Mononuclear cell (primary cell): ENCODE data around the gene LIN7A. TPM values are rescaled to one million over a fixed set of nuclear protein-coding genes. Genes with fewer than 3 reads are reported as not detected.

Experiments used
- H3K27me3 ChIP-seq: 2 replicates; pipeline ENCODE4 v1.6.0; 2011; ENCODE audit warnings: low read length, control low read depth; ENCODE audit not compliant: insufficient read depth
- H3K4me1 ChIP-seq: 2 replicates; pipeline ENCODE4 v1.5.1; 2011; ENCODE audit warnings: mild to moderate bottlenecking, low read length, control low read depth; ENCODE audit not compliant: insufficient read depth
- H3K4me3 ChIP-seq: 2 replicates; pipeline ENCODE4 v1.5.1; 2011; ENCODE audit warnings: mild to moderate bottlenecking, low read length, moderate library complexity
- H3K9me3 ChIP-seq: 2 replicates; pipeline ENCODE4 v1.5.1; 2011; ENCODE audit warnings: low read depth, mild to moderate bottlenecking, control low read depth, low read length
- total RNA-seq: library from RNA; depleted of rRNA; stranded (reverse); fragments of >200 nt; gene quantifications from one replicate; pipeline ENCODE4 v1.2.3, GENCODE V29; 2012

LIN7A gene
- total RNA-seq, result 6.1 TPM

GRCh38 chr12:80937391-80938238, at the start of gene LIN7A:
Gene LIN7A (minus strand): TSS chr12:80937934. CDS start chr12:80937722, 212 bp downstream.
- Histone ChIP-seq H3K9me3 (no peaks in the 10 kb centered on the region), H3K27me3 (no peaks in the 10 kb centered on the region), H3K4me3 (peak within 1 kb of the TSS; percentile 53), H3K4me1 (peaks cover 38% of the 10 kb centered on the region)

- Histone ChIP-seq H3K9me3 (no peaks in the 10 kb centered on the region), H3K27me3 (no peaks in the 10 kb centered on the region)
Measured at GRCh38 chr12:80986224-80986623, 48.5 kb upstream of the LIN7A start.

GRCh38 chr12:80979816-80980215, 42.1 kb upstream of the LIN7A start:
- H3K4me3 ChIP-seq, result no peak overlapping the region
- H3K9me3 ChIP-seq, result no peaks in the 10 kb centered on the region
- no peaks in the 10 kb centered on the region for H3K27me3 ChIP-seq
- no peaks in the 10 kb centered on the region for H3K4me1 ChIP-seq

More at GRCh38 chr12:80986224-80986623, 48.5 kb upstream of the LIN7A start:
- Histone ChIP-seq H3K4me3 (no peak overlapping the region), H3K4me1 (no peaks in the 10 kb centered on the region)

GRCh38 chr12:80979251-80979650, 41.5 kb upstream of the LIN7A start:
- no peaks in the 10 kb centered on the region for H3K4me1 ChIP-seq
- no peak overlapping the region for H3K4me3 ChIP-seq
- no peaks in the 10 kb centered on the region for H3K27me3 ChIP-seq

GRCh38 chr12:80977346-80977745, 39.6 kb upstream of the LIN7A start:
- H3K4me1 ChIP-seq, result no peaks in the 10 kb centered on the region
- no peaks in the 10 kb centered on the region for H3K9me3 ChIP-seq
- no peak overlapping the region for H3K4me3 ChIP-seq
- no peaks in the 10 kb centered on the region for H3K27me3 ChIP-seq

More at GRCh38 chr12:80979251-80979650, 41.5 kb upstream of the LIN7A start:
- no peaks in the 10 kb centered on the region for H3K9me3 ChIP-seq

GRCh38 chr12:80968326-80968725, 30.6 kb upstream of the LIN7A start:
- H3K4me3 ChIP-seq, result no peak overlapping the region
- H3K9me3 ChIP-seq, result no peaks in the 10 kb centered on the region
- no peaks in the 10 kb centered on the region for H3K27me3 ChIP-seq
- H3K4me1 ChIP-seq, result no peaks in the 10 kb centered on the region

- Histone ChIP-seq H3K9me3 (no peaks in the 10 kb centered on the region), H3K4me1 (no peaks in the 10 kb centered on the region), H3K4me3 (no peak overlapping the region)
Measured at GRCh38 chr12:80967565-80967964, 29.8 kb upstream of the LIN7A start.

GRCh38 chr12:80966001-80966400, 28.3 kb upstream of the LIN7A start:
- no peaks in the 10 kb centered on the region for H3K4me1 ChIP-seq
- H3K4me3 ChIP-seq, result no peak overlapping the region
- H3K27me3 ChIP-seq, result no peaks in the 10 kb centered on the region
- no peaks in the 10 kb centered on the region for H3K9me3 ChIP-seq

More at GRCh38 chr12:80967565-80967964, 29.8 kb upstream of the LIN7A start:
- no peaks in the 10 kb centered on the region for H3K27me3 ChIP-seq

- H3K9me3 ChIP-seq, result no peaks in the 10 kb centered on the region
- no peaks in the 10 kb centered on the region for H3K27me3 ChIP-seq
- H3K4me3 ChIP-seq, result no peak overlapping the region
- H3K4me1 ChIP-seq, result no peaks in the 10 kb centered on the region
Measured at GRCh38 chr12:80958162-80958561, 20.4 kb upstream of the LIN7A start.

GRCh38 chr12:80954857-80955520, 17.3 kb upstream of the LIN7A start:
- Histone ChIP-seq H3K4me3 (no peak overlapping the region), H3K27me3 (no peaks in the 10 kb centered on the region), H3K9me3 (no peaks in the 10 kb centered on the region), H3K4me1 (no peaks in the 10 kb centered on the region)

- Histone ChIP-seq H3K27me3 (no peaks in the 10 kb centered on the region), H3K9me3 (no peaks in the 10 kb centered on the region), H3K4me1 (no peaks in the 10 kb centered on the region), H3K4me3 (no peak overlapping the region)
Measured at GRCh38 chr12:80952443-80952842, 14.7 kb upstream of the LIN7A start.

GRCh38 chr12:80946591-80946990, 8.9 kb upstream of the LIN7A start:
- H3K9me3 ChIP-seq, result no peaks in the 10 kb centered on the region
- no peaks in the 10 kb centered on the region for H3K27me3 ChIP-seq
- peaks cover 10% of the 10 kb centered on the region for H3K4me1 ChIP-seq
- no peak overlapping the region for H3K4me3 ChIP-seq

GRCh38 chr12:80943338-80943737, 5.6 kb upstream of the LIN7A start:
- Histone ChIP-seq H3K9me3 (no peaks in the 10 kb centered on the region), H3K4me3 (no peak overlapping the region), H3K4me1 (peaks cover 26% of the 10 kb centered on the region), H3K27me3 (no peaks in the 10 kb centered on the region)

- Histone ChIP-seq H3K4me1 (peaks cover 32% of the 10 kb centered on the region), H3K4me3 (no peak overlapping the region), H3K9me3 (no peaks in the 10 kb centered on the region), H3K27me3 (no peaks in the 10 kb centered on the region)
Measured at GRCh38 chr12:80941916-80942315, 4.2 kb upstream of the LIN7A start.

GRCh38 chr12:80939231-80939950, 1.7 kb upstream of the LIN7A start:
- no peaks in the 10 kb centered on the region for H3K9me3 ChIP-seq
- H3K27me3 ChIP-seq, result no peaks in the 10 kb centered on the region
- peaks cover 39% of the 10 kb centered on the region for H3K4me1 ChIP-seq
- no peak overlapping the region for H3K4me3 ChIP-seq
